Heart right ventricle (tissue), 16 donors: ENCODE results near the gene ARRDC4. TPM values are rescaled to one million over a fixed set of nuclear protein-coding genes. Genes with fewer than 3 reads are reported as not detected.
A peak's percentile ranks its signal among the peaks of the same experiment; 100 is the strongest.

Experiments
- ATAC-seq, 8 donors: fragments of 200-7000 bp; cut with Tn5 transposase; one replicate each; pipeline ENCODE4 v1.9.1; 2020; ENCODE audit warnings: mild to moderate bottlenecking in 8 of 8, moderate library complexity in 8 of 8, moderate number of reproducible peaks in 1 of 8
- DNase-seq, 2 donors: peaks; one replicate each; pipeline ENCODE4 v3.0.0-alpha.2; 2020
- H3K27ac ChIP-seq, 10 donors: fragments of 200-600 bp; sonication (generic) in 2 of 10; one replicate each; pipeline versions ENCODE4 v1.5.0 to v1.8.0; 2020 to 2022; ENCODE audit warnings: mild to moderate bottlenecking in 3 of 10
- H3K27me3 ChIP-seq, 7 donors: fragments of 200-600 bp; one replicate each; pipeline ENCODE4 v1.8.0; 2021 to 2022; ENCODE audit warnings: mild to moderate bottlenecking in 2 of 7
- H3K36me3 ChIP-seq, 9 donors: fragments of 200-600 bp; sonication (generic) in 1 of 9; one replicate each; pipeline versions ENCODE4 v1.5.0 to v1.8.0; 2020 to 2022; ENCODE audit warnings: mild to moderate bottlenecking in 2 of 9
- H3K4me1 ChIP-seq, 9 donors: fragments of 200-600 bp; sonication (generic) in 1 of 9; one replicate each; pipeline versions ENCODE4 v1.5.0 to v1.8.0; 2020 to 2022; ENCODE audit warnings: mild to moderate bottlenecking in 4 of 9
- H3K4me3 ChIP-seq, 10 donors: fragments of 200-600 bp; sonication (generic) in 2 of 10; one replicate each; pipeline versions ENCODE4 v1.5.0 to v1.8.0; 2020 to 2022; ENCODE audit warnings: mild to moderate bottlenecking in 7 of 10, moderate library complexity in 2 of 10
- H3K9me3 ChIP-seq, 11 donors: fragments of 200-600 bp in 10 of 11; sonication (generic) in 2 of 11; one replicate each; pipeline versions ENCODE4 v1.5.0 to v1.8.0; 2013 to 2022; ENCODE audit warnings: mild to moderate bottlenecking in 2 of 11, control low read depth in 1 of 11, moderate library complexity in 1 of 11
- CTCF ChIP-seq, 9 donors: fragments of 200-600 bp; sonication (generic) in 2 of 9; IDR thresholded peaks; one replicate each; pipeline versions ENCODE4 v1.5.0 to v1.8.0; 2021 to 2022; ENCODE audit warnings: antibody characterized with exemption in 9 of 9, mild to moderate bottlenecking in 5 of 9, moderate library complexity in 1 of 9
- WGBS, 2 donors: extraction: QIAGEN DNeasy Blood & Tissue Kit; methylation state at CpG; one replicate each; pipeline ENCODE4 v1.1.7; 2013; ENCODE audit warnings: inconsistent platforms in 1 of 2; 5-methylcytosine and 5-hydroxymethylcytosine counted together
- intact Hi-C, 10 donors: fragments of 100-400 bp; cut with DNase I; formaldehyde crosslinking; loops; one replicate each; pipeline versions ENCODE4 v1.11.1 to v1.14.2; 2022
- polyA plus RNA-seq, 2 donors: library from polyadenylated mRNA; stranded (reverse); fragments of 200-250 nt; gene quantifications; one replicate each; pipeline ENCODE4 v1.2.3, GENCODE V29; 2013
- total RNA-seq, 10 donors: library from RNA; stranded (reverse); fragmentation: NEBNext Ultra II Directional in 3 of 10; extraction: Animal tissue kit (Norgen Biotek cat#: 25700) in 3 of 10; gene quantifications; one replicate each; pipeline versions ENCODE4 v1.2.1 to v1.2.4, GENCODE V29; 2021 to 2023
- donor health status: Arrhythmogenic right ventricular cardiomyopathy.
- donor health status: ischemic (EF 13 %, LVEDD 7.1; RV severe dilation, severe dysfunction).
- donor health status: healthy with polysubstance abuse.
- donor health status: DM: no; HTN: yes; CAD: no.
- donor health status: DM: no; HTN: no; CAD: no.
- donor health status: ischemic (EF 25% LVEDD 6.9; RV normal size, moderate dysfunction).
- donor health status: ischemic (EF 25% LVEDD 5.7; RV mildly dilated, moderate dysfunction).
- donor health status: healthy.
- donor health status: DM: yes; HTN: yes; CAD: no.
- donor health status: Ischemic cardiomyopathy.
- donor health status: ischemic (EF 35%, LVEDD 5.7; RV mildly dilated, moderate dysfunction).
- donor health status: nonischemic (EF 11% LVEDD 7.7; RV severe dilation, severe dysfunction).
- donor health status: DM: yes; HTN: yes; CAD: no.
- donor health status: PGD.
- donor health status: ischemic (EF 29% LVEDD 5.4; RV normal size, mild dysfunction).
- donor health status: nonischemic (EF 23%, LVEDD 6.1; RV moderate dilation, normal function).

ARRDC4 gene
- total and polyA plus RNA-seq, 12 donors = 8.2 to 26.4 (median 14.5) TPM

GRCh38 chr15:97977734-97978133 lies 17.2 kb downstream of the ARRDC4 start:
- Histone ChIP-seq H3K9me3 (no peaks in the 10 kb centered on the region), H3K4me3 (no peak overlapping the region), H3K27me3 (peaks cover 0 to 4% (median 0%) of the 10 kb centered on the region in 7 donors), H3K36me3 (peaks cover 0 to 26% (median 9%) of the 10 kb centered on the region in 9 donors), H3K27ac (no peak overlapping the region), H3K4me1 (peaks cover 0 to 16% (median 0%) of the 10 kb centered on the region in 9 donors)
- ATAC-seq (no peak), DNase-seq (no peak)
- no peak for TF ChIP-seq CTCF (IDR thresholded peaks at IDR 0.05)
- intact Hi-C loops = no loop called here
- WGBS, 2 donors = 80 to 87% methylated on average over 8 of the region's 8 CpGs

- Histone ChIP-seq H3K27ac (no peak overlapping the region), H3K4me1 (peaks cover 0 to 16% (median 0%) of the 10 kb centered on the region in 9 donors), H3K36me3 (peaks cover 0 to 18% (median 2%) of the 10 kb centered on the region in 9 donors), H3K4me3 (no peak overlapping the region), H3K27me3 (peaks cover 0 to 4% (median 0%) of the 10 kb centered on the region in 7 donors), H3K9me3 (no peaks in the 10 kb centered on the region)
- TF ChIP-seq CTCF (IDR thresholded peaks at IDR 0.05) = no peak
- 53 to 59% methylated on average over 4 of the region's 4 CpGs for WGBS, 2 donors
- DNase-seq (no peak), ATAC-seq (peak in 1 of 8 donors; percentile 48)
- intact Hi-C loops = no loop called here
These were observed 18.1 kb downstream of the ARRDC4 start for GRCh38 chr15:97978401-97979139.

- Histone ChIP-seq H3K27ac (no peak overlapping the region), H3K27me3 (peaks cover 0 to 4% (median 0%) of the 10 kb centered on the region in 7 donors)
- intact Hi-C loops = no loop called here
These were observed 18.6 kb downstream of the ARRDC4 start for GRCh38 chr15:97979140-97979520.

GRCh38 chr15:97981058-97981457 lies 20.6 kb downstream of the ARRDC4 start:
- 77 to 93% methylated on average over 3 of the region's 3 CpGs for WGBS, 2 donors

More at GRCh38 chr15:97979140-97979520, 18.6 kb downstream of the ARRDC4 start:
- DNase-seq (no peak), ATAC-seq (no peak)
- no peaks in the 10 kb centered on the region for H3K9me3 ChIP-seq
- peaks cover 0 to 16% (median 0%) of the 10 kb centered on the region in 9 donors for H3K4me1 ChIP-seq
- no peak for TF ChIP-seq CTCF (IDR thresholded peaks at IDR 0.05)
- 91 to 93% methylated on average over 2 of the region's 2 CpGs for WGBS, 2 donors
- H3K36me3 ChIP-seq = peaks cover 0 to 12% (median 0%) of the 10 kb centered on the region in 9 donors
- H3K4me3 ChIP-seq = no peak overlapping the region

More at GRCh38 chr15:97981058-97981457, 20.6 kb downstream of the ARRDC4 start:
- Histone ChIP-seq H3K4me1 (peaks cover 0 to 16% (median 0%) of the 10 kb centered on the region in 9 donors), H3K4me3 (no peak overlapping the region), H3K27ac (no peak overlapping the region), H3K36me3 (no peaks in the 10 kb centered on the region), H3K9me3 (peaks cover 0 to 2% (median 0%) of the 10 kb centered on the region in 11 donors), H3K27me3 (peaks cover 0 to 4% (median 0%) of the 10 kb centered on the region in 7 donors)
- no peak for ATAC-seq
- TF ChIP-seq CTCF (IDR thresholded peaks at IDR 0.05) = no peak
- DNase-seq = no peak
- intact Hi-C loops = loop anchor here in 1 of 10 donors (10.0 kb wide), 1 partner anchor 56 kb away; no protein-coding TSS in a partner anchor
